HG02642 (cell line): Measurements from ENCODE around the gene GDF9.

ENCODE experiments used
- ATAC-seq: cut with Tn5 transposase; IDR thresholded peaks from one replicate; pipeline ENCODE4 v1.9.1; 2021; ENCODE audit warnings: mild to moderate bottlenecking; ENCODE audit not compliant: unreplicated experiment, poor library complexity

The GDF9 gene

GRCh38 chr5:132839426-132840301 is 26.6 kb downstream of the GDF9 start:
- no peak for ATAC-seq

GRCh38 chr5:132838516-132839282 is 27.6 kb downstream of the GDF9 start:
- no peak for ATAC-seq

- ATAC-seq, result no peak
Measured at GRCh38 chr5:132837868-132838267, 28.4 kb downstream of the GDF9 start.

GRCh38 chr5:132836852-132837251 is 29.4 kb downstream of the GDF9 start:
- no peak for ATAC-seq

GRCh38 chr5:132834057-132834456 is 32.2 kb downstream of the GDF9 start:
- no peak for ATAC-seq

GRCh38 chr5:132832612-132833011 is 33.7 kb downstream of the GDF9 start:
- no peak for ATAC-seq

GRCh38 chr5:132831095-132831860 is 35.0 kb downstream of the GDF9 start:
- ATAC-seq, result no peak

GRCh38 chr5:132830436-132831094 is 35.7 kb downstream of the GDF9 start, which contains the start of gene SHROOM1:
SHROOM1 (minus strand) TSS chr5:132830647; CDS start chr5:132826140, 4,507 bp downstream.
- peak; percentile 67 for ATAC-seq

- ATAC-seq, result peak; percentile 77
Measured at GRCh38 chr5:132829742-132830435, 36.4 kb downstream of the GDF9 start.

- ATAC-seq, result no peak
Measured at GRCh38 chr5:132828846-132829494, 37.3 kb downstream of the GDF9 start.

- no peak for ATAC-seq
Measured at GRCh38 chr5:132827943-132828673, 38.2 kb downstream of the GDF9 start.

GRCh38 chr5:132826424-132827082 is 39.7 kb downstream of the GDF9 start:
- ATAC-seq, result no peak

- ATAC-seq, result no peak
Measured at GRCh38 chr5:132825834-132826391, 40.4 kb downstream of the GDF9 start.

- no peak for ATAC-seq
Measured at GRCh38 chr5:132825033-132825833, 41.0 kb downstream of the GDF9 start.

- no peak for ATAC-seq
Measured at GRCh38 chr5:132824426-132824825, 41.8 kb downstream of the GDF9 start.

- no peak for ATAC-seq
Measured at GRCh38 chr5:132823481-132824050, 42.7 kb downstream of the GDF9 start.
